SK-N-SH treated with all-trans-retinoic acid at 6 μM for 48 hours (cell line): ENCODE results near the gene CDHR3.

Experiments used
- ATAC-seq: fragments of 200-7000 bp; cut with Tn5 transposase; 3 replicates; pipeline ENCODE4 v1.9.1; 2020; ENCODE audit warnings: mild to moderate bottlenecking, moderate library complexity
- ARNTL ChIP-seq: fragments of 450-650 bp; formaldehyde crosslinking; IDR thresholded peaks from 2 replicates; pipeline ENCODE4 v1.5.0; 2020; ENCODE audit warnings: low read depth, mild to moderate bottlenecking, moderate library complexity, borderline replicate concordance
- BACH2 ChIP-seq: fragments of 250-450 bp; sonication (Bioruptor Pico); IDR thresholded peaks from 2 replicates; pipeline ENCODE4 v1.9.0; 2021; ENCODE audit warnings: mild to moderate bottlenecking, borderline replicate concordance
- GLIS3 ChIP-seq: fragments of 250-450 bp; sonication (Bioruptor Pico); IDR thresholded peaks from 2 replicates; pipeline ENCODE4 v1.5.0; 2020; ENCODE audit warnings: mild to moderate bottlenecking, moderate library complexity
- OSR1 ChIP-seq: fragments of 250-450 bp; sonication (Bioruptor Pico); IDR thresholded peaks from 2 replicates; pipeline ENCODE4 v1.8.0; 2022; ENCODE audit warnings: moderate library complexity, mild to moderate bottlenecking, inconsistent platforms
- PPARA ChIP-seq: fragments of 250-450 bp; sonication (Bioruptor Pico); IDR thresholded peaks from 2 replicates; pipeline ENCODE4 v1.5.0; 2020; ENCODE audit warnings: mild to moderate bottlenecking, borderline replicate concordance
- RARB ChIP-seq: fragments of 250-450 bp; sonication (Bioruptor Pico); IDR thresholded peaks from 2 replicates; pipeline ENCODE4 v1.8.0; 2021; ENCODE audit warnings: mild to moderate bottlenecking, moderate library complexity
- SNAI2 ChIP-seq: fragments of 250-450 bp; sonication (Bioruptor Pico); IDR thresholded peaks from 2 replicates; pipeline ENCODE4 v1.5.0; 2020; ENCODE audit warnings: mild to moderate bottlenecking, moderate library complexity
- TCF4 ChIP-seq: fragments of 250-450 bp; sonication (Bioruptor Pico); IDR thresholded peaks from 2 replicates; pipeline ENCODE4 v1.8.0; 2021; ENCODE audit warnings: mild to moderate bottlenecking, moderate library complexity, borderline replicate concordance
- TSHZ2 ChIP-seq: fragments of 250-450 bp; sonication (Bioruptor Pico); IDR thresholded peaks from 2 replicates; pipeline ENCODE4 v1.5.0; 2020; ENCODE audit warnings: mild to moderate bottlenecking, moderate library complexity
- ZC3H10 ChIP-seq: fragments of 250-450 bp; sonication (Bioruptor Pico); IDR thresholded peaks from 2 replicates; pipeline ENCODE4 v1.5.1; 2021; ENCODE audit warnings: mild to moderate bottlenecking, moderate library complexity
- ZFP3 ChIP-seq: fragments of 250-450 bp; sonication (Bioruptor Pico); IDR thresholded peaks from 2 replicates; pipeline ENCODE4 v1.5.0; 2020; ENCODE audit warnings: mild to moderate bottlenecking, moderate library complexity
- ZFP30 ChIP-seq: fragments of 450-650 bp; formaldehyde crosslinking; IDR thresholded peaks from 2 replicates; pipeline ENCODE4 v1.5.0; 2022; ENCODE audit warnings: mild to moderate bottlenecking, moderate library complexity
- ZNF565 ChIP-seq: fragments of 450-650 bp; formaldehyde crosslinking; conservative IDR thresholded peaks from 2 replicates; pipeline ENCODE4 v1.5.0; 2020; ENCODE audit warnings: low read depth, mild to moderate bottlenecking, moderate library complexity
- ZNF70 ChIP-seq: fragments of 450-650 bp; formaldehyde crosslinking; IDR thresholded peaks from 2 replicates; pipeline ENCODE4 v1.5.0; 2020; ENCODE audit warnings: mild to moderate bottlenecking, moderate library complexity
- ZNF8 ChIP-seq: fragments of 450-650 bp; formaldehyde crosslinking; IDR thresholded peaks from 2 replicates; pipeline ENCODE4 v1.5.0; 2020; ENCODE audit warnings: mild to moderate bottlenecking, moderate library complexity
- TF ChIP-seq, protein P1 (sequence below): fragments of 250-450 bp; sonication (Bioruptor Pico); IDR thresholded peaks from 2 replicates; pipeline ENCODE4 v1.8.0; 2020; ENCODE audit warnings: mild to moderate bottlenecking, moderate library complexity, borderline replicate concordance
- TF ChIP-seq, protein P2 (sequence below): fragments of 250-450 bp; sonication (Bioruptor Pico); IDR thresholded peaks from 2 replicates; pipeline ENCODE4 v1.5.1; 2021; ENCODE audit warnings: mild to moderate bottlenecking, moderate library complexity
- TF ChIP-seq, protein P3 (sequence below): fragments of 250-450 bp; sonication (Bioruptor Pico); IDR thresholded peaks from 2 replicates; pipeline ENCODE4 v1.5.1; 2020; ENCODE audit warnings: low read depth, mild to moderate bottlenecking, moderate library complexity

The CDHR3 gene

GRCh38 chr7:105924945-105925344 is 38.1 kb upstream of the CDHR3 start:
- ATAC-seq: no peak
- no peak for TF ChIP-seq OSR1
- no peak for TF ChIP-seq ZFP30 (CRISPR knock-in tag)
- TF ChIP-seq, protein P1, sequence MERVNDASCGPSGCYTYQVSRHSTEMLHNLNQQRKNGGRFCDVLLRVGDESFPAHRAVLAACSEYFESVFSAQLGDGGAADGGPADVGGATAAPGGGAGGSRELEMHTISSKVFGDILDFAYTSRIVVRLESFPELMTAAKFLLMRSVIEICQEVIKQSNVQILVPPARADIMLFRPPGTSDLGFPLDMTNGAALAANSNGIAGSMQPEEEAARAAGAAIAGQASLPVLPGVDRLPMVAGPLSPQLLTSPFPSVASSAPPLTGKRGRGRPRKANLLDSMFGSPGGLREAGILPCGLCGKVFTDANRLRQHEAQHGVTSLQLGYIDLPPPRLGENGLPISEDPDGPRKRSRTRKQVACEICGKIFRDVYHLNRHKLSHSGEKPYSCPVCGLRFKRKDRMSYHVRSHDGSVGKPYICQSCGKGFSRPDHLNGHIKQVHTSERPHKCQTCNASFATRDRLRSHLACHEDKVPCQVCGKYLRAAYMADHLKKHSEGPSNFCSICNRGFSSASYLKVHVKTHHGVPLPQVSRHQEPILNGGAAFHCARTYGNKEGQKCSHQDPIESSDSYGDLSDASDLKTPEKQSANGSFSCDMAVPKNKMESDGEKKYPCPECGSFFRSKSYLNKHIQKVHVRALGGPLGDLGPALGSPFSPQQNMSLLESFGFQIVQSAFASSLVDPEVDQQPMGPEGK: no peak
- TF ChIP-seq GLIS3 (CRISPR knock-in tag): no peak
- TF ChIP-seq RARB (CRISPR knock-in tag): no peak
- no peak for TF ChIP-seq BACH2 (CRISPR knock-in tag)
- TF ChIP-seq, protein P2, sequence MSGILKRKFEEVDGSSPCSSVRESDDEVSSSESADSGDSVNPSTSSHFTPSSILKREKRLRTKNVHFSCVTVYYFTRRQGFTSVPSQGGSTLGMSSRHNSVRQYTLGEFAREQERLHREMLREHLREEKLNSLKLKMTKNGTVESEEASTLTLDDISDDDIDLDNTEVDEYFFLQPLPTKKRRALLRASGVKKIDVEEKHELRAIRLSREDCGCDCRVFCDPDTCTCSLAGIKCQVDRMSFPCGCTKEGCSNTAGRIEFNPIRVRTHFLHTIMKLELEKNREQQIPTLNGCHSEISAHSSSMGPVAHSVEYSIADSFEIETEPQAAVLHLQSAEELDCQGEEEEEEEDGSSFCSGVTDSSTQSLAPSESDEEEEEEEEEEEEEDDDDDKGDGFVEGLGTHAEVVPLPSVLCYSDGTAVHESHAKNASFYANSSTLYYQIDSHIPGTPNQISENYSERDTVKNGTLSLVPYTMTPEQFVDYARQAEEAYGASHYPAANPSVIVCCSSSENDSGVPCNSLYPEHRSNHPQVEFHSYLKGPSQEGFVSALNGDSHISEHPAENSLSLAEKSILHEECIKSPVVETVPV (CRISPR knock-in tag): no peak
- TF ChIP-seq, protein P3, sequence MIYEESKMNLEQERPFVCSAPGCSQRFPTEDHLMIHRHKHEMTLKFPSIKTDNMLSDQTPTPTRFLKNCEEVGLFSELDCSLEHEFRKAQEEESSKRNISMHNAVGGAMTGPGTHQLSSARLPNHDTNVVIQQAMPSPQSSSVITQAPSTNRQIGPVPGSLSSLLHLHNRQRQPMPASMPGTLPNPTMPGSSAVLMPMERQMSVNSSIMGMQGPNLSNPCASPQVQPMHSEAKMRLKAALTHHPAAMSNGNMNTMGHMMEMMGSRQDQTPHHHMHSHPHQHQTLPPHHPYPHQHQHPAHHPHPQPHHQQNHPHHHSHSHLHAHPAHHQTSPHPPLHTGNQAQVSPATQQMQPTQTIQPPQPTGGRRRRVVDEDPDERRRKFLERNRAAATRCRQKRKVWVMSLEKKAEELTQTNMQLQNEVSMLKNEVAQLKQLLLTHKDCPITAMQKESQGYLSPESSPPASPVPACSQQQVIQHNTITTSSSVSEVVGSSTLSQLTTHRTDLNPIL (CRISPR knock-in tag): no peak
- no peak for TF ChIP-seq TSHZ2 (CRISPR knock-in tag)
- TF ChIP-seq ZNF8 (CRISPR knock-in tag): no peak
- no peak for TF ChIP-seq PPARA (CRISPR knock-in tag)
- TF ChIP-seq ZFP3 (CRISPR knock-in tag): no peak

- TF ChIP-seq PPARA (CRISPR knock-in tag) (no peak), ZFP3 (CRISPR knock-in tag) (no peak), OSR1 (no peak), TCF4 (CRISPR knock-in tag) (no peak), ZNF8 (CRISPR knock-in tag) (no peak), SNAI2 (CRISPR knock-in tag) (no peak), ZFP30 (CRISPR knock-in tag) (no peak), RARB (CRISPR knock-in tag) (no peak), ZNF70 (no peak), ZC3H10 (CRISPR knock-in tag) (no peak), ZNF565 (CRISPR knock-in tag) (no peak), ARNTL (CRISPR knock-in tag) (no peak)
- TF ChIP-seq, protein P1: no peak
- TF ChIP-seq, protein P2 (CRISPR knock-in tag): no peak
- TF ChIP-seq, protein P3 (CRISPR knock-in tag): no peak
- no peak for ATAC-seq
Measured at GRCh38 chr7:105926131-105926530, 36.9 kb upstream of the CDHR3 start.
